GM12864 (cell line): ENCODE data around the gene ADH5.
"Not testable (repeated sequence)": the region's sequence is repeated elsewhere in the genome, so short reads cannot be mapped to it uniquely, and the experiment has no call there.

Experiments
- DNase-seq: peaks from one replicate; pipeline ENCODE4 v3.0.0-alpha.2; 2011; ENCODE audit warnings: low read depth
- H3K4me3 ChIP-seq: 2 replicates; pipeline ENCODE4 v1.5.1; 2011; ENCODE audit warnings: mild to moderate bottlenecking, low read depth, low read length, control low read depth
- CTCF ChIP-seq: IDR thresholded peaks from 2 replicates; pipeline ENCODE4 v1.5.1; 2011; ENCODE audit warnings: low read depth, mild to moderate bottlenecking, moderate library complexity, low read length, control low read depth, inconsistent platforms; ENCODE audit errors: missing control alignments

The ADH5 gene

DNA sequence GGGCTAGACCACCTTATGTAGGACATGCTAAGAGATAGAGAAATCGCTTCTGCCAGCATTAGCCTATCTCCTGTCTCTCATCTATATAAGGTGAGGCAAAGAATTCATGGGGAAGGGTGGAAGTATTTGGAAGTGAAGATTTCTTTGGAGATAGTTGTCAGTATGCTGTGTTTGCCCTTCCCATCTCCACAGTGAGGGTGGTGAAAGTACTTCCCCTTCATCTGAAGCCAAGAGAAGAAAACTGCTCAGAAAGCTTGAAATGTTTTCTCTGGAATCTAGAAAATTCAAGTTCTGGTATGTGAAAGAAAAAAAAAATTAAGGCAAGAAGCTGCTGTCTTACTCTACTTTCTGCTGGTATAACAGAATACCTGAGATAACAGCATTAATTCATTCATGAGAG lies 12.3 kb upstream of the ADH5 start:
- no peak overlapping the region for H3K4me3 ChIP-seq
- no peak for TF ChIP-seq CTCF
- no peak for DNase-seq

DNA sequence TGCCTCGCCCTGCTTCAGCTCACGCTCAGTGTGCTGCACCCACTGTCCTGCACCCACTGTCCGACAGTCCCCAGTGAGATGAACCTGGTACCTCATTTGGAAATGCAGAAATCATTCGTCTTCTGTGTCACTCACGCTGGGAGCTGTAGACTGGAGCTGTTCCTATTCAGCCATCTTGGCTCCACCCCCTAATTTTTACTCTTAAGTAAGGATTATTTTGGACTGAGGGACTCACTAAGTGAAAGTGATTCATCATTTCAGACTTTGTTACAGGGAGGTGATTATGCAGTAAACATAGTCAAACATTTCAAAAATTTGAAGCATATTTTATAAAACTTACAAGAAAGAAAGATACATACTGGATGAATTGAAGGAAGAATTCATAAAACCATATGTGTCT lies 11.2 kb upstream of the ADH5 start:
- not testable (repeated sequence) for H3K4me3 ChIP-seq, DNase-seq

- no peak overlapping the region for H3K4me3 ChIP-seq
- TF ChIP-seq CTCF = no peak
- no peak for DNase-seq
These were observed 10.7 kb upstream of the ADH5 start for GRCh38 chr4:99099311-99099710.

DNA sequence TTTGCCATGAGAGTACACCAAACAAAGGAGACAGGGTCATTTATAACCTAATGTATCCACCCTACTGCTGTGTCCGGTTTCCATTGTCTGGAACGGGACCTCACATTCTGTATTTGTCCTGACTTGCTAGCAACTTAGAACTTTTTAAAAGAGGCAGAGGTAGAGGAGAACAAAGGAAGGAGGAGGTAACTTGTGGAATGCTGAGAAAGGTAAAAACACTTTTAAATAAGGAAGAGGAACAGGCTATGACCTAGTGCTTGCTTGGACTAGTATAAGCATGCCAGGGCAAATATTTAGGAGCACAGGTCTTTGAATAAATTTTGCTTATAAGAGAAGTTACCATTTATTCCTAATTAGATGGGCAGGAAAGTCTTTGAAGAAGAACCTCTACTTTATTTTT lies 3.3 kb upstream of the ADH5 start:
- DNase-seq, H3K4me3 ChIP-seq: not testable (repeated sequence)

GRCh38 chr4:99091216-99091575 lies 2.6 kb upstream of the ADH5 start:
- TF ChIP-seq CTCF = no peak
- no peak for DNase-seq
- H3K4me3 ChIP-seq = no peak overlapping the region

- DNase-seq = no peak
- no peak for TF ChIP-seq CTCF
- no peak overlapping the region for H3K4me3 ChIP-seq
These were observed 2.1 kb upstream of the ADH5 start for GRCh38 chr4:99090481-99091215.

GRCh38 chr4:99088023-99088449 lies 552 bp downstream of the ADH5 start:
- H3K4me3 ChIP-seq = peak overlapping the region; percentile 94
- DNase-seq = no peak
- TF ChIP-seq CTCF = no peak

GRCh38 chr4:99084595-99084994 lies 4.0 kb downstream of the ADH5 start:
- H3K4me3 ChIP-seq = no peak overlapping the region
- no peak for DNase-seq
- TF ChIP-seq CTCF = no peak
